Psoas muscle (tissue), 8 donors: ENCODE results near the gene MLLT3. TPM values are rescaled to one million over a fixed set of nuclear protein-coding genes. Genes with fewer than 3 reads are reported as not detected.

ENCODE experiments used
- ATAC-seq, 4 donors: fragments of 200-7000 bp; cut with Tn5 transposase; one replicate each; pipeline ENCODE4 v1.9.1; 2020; ENCODE audit warnings: moderate library complexity in 3 of 4, mild to moderate bottlenecking in 2 of 4
- DNase-seq, 2 donors: peaks; one replicate each; pipeline ENCODE4 v3.0.0-alpha.2; 2020
- H3K27ac ChIP-seq: fragments of 200-600 bp; one replicate; pipeline ENCODE4 v1.8.0; 2022
- H3K27me3 ChIP-seq, 3 donors: fragments of 200-600 bp in 1 of 3; one replicate each; pipeline versions ENCODE4 v1.6.1 to v1.8.0; 2013 to 2022; ENCODE audit warnings: low read length in 2 of 3, mild to moderate bottlenecking in 2 of 3, moderate library complexity in 1 of 3; ENCODE audit not compliant: insufficient read depth in 3 of 3
- H3K36me3 ChIP-seq, 2 donors: fragments of 200-600 bp in 1 of 2; one replicate each; pipeline versions ENCODE4 v1.6.1 to v1.8.0; 2013 to 2022; ENCODE audit warnings: low read depth in 1 of 2, mild to moderate bottlenecking in 1 of 2, moderate library complexity in 1 of 2; ENCODE audit not compliant: insufficient read depth in 1 of 2
- H3K4me1 ChIP-seq: fragments of 200-600 bp; one replicate; pipeline ENCODE4 v1.8.0; 2022
- H3K4me3 ChIP-seq: fragments of 200-600 bp; one replicate; pipeline ENCODE4 v1.8.0; 2022; ENCODE audit warnings: mild to moderate bottlenecking
- H3K9me3 ChIP-seq: fragments of 200-600 bp; one replicate; pipeline ENCODE4 v1.8.0; 2022
- CTCF ChIP-seq: fragments of 200-600 bp; IDR thresholded peaks from one replicate; pipeline ENCODE4 v1.8.0; 2022; ENCODE audit warnings: antibody characterized with exemption
- WGBS, 3 donors: extraction: QIAGEN DNeasy Blood & Tissue Kit; methylation state at CpG; one replicate each; pipeline versions ENCODE4 v1.1.6 to v1.1.7; 2013; 5-methylcytosine and 5-hydroxymethylcytosine counted together
- intact Hi-C, 2 donors: fragments of 100-400 bp; cut with DNase I; formaldehyde crosslinking; loops; one replicate each; pipeline versions ENCODE4 v1.11.0 to v1.14.2; 2022
- polyA plus RNA-seq, 3 donors: library from polyadenylated mRNA; stranded (reverse); fragments of 200-250 nt; gene quantifications; one replicate each; pipeline ENCODE4 v1.2.3, GENCODE V29; 2013
- total RNA-seq, 4 donors: library from RNA; stranded (reverse); fragmentation: NEBNext Ultra II Directional in 2 of 4; extraction: Animal tissue kit (Norgen Biotek cat#: 25700) in 2 of 4; gene quantifications; one replicate each; pipeline versions ENCODE4 v1.2.1 to v1.2.4, GENCODE V29; 2021 to 2023
- donor health status: healthy with polysubstance abuse.
- donor health status: DM: no; HTN: no; CAD: no; lungs with moderate emphysema.
- donor health status: Bipolar disorder and iron deficiency.
- donor health status: healthy.
- donor health status: DM: yes; HTN: yes; CAD: no.
- donor health status: DM: no; HTN: no; CAD: no.
- donor health status: DM: no; HTN: no; CAD: no.
- donor health status: DM: yes; HTN: yes; CAD: no.

MLLT3 gene
- total and polyA plus RNA-seq, 7 donors: 1.2 to 9.8 (median 3.3) TPM

- Histone ChIP-seq H3K27me3 (no peaks in the 10 kb centered on the region), H3K36me3 (no peaks in the 10 kb centered on the region), H3K9me3 (no peaks in the 10 kb centered on the region), H3K4me3 (no peak overlapping the region), H3K27ac (no peak overlapping the region), H3K4me1 (no peaks in the 10 kb centered on the region)
- no peak for TF ChIP-seq CTCF
- WGBS, 3 donors: 72 to 76% (median 75%) methylated on average over 4 of the region's 4 CpGs
- ATAC-seq (no peak), DNase-seq (no peak)
- intact Hi-C loops: no loop called here
These were observed 29.6 kb upstream of the MLLT3 start for GRCh38 chr9:20651939-20652338.

GRCh38 chr9:20650750-20651299 is 28.5 kb upstream of the MLLT3 start:
- DNase-seq (no peak), ATAC-seq (no peak)
- 86 to 94% (median 87%) methylated on average over 4 of the region's 4 CpGs for WGBS, 3 donors
- H3K36me3 ChIP-seq: no peaks in the 10 kb centered on the region
- no peaks in the 10 kb centered on the region for H3K27me3 ChIP-seq
- H3K27ac ChIP-seq: no peak overlapping the region
- intact Hi-C loops: no loop called here
- H3K9me3 ChIP-seq: no peaks in the 10 kb centered on the region
- H3K4me1 ChIP-seq: no peaks in the 10 kb centered on the region
- H3K4me3 ChIP-seq: no peak overlapping the region
- no peak for TF ChIP-seq CTCF

GRCh38 chr9:20650313-20650712 is 28.0 kb upstream of the MLLT3 start:
- whole genome bisulfite sequencing, 3 donors: 97 to 99% (median 98%) methylated on average over 4 of the region's 4 CpGs
- TF ChIP-seq CTCF: no peak
- Histone ChIP-seq H3K36me3 (no peaks in the 10 kb centered on the region), H3K27ac (no peak overlapping the region), H3K4me3 (no peak overlapping the region), H3K27me3 (no peaks in the 10 kb centered on the region), H3K9me3 (no peaks in the 10 kb centered on the region), H3K4me1 (no peaks in the 10 kb centered on the region)
- no peak for DNase-seq
- no peak for ATAC-seq
- intact Hi-C loops: no loop called here

GRCh38 chr9:20649381-20649780 is 27.1 kb upstream of the MLLT3 start:
- no peak for TF ChIP-seq CTCF
- H3K9me3 ChIP-seq: no peaks in the 10 kb centered on the region
- intact Hi-C loops: loop anchor here in 1 of 2 donors (5.0 kb wide), 1 partner anchor 927 kb away; no protein-coding TSS in a partner anchor
- no peak overlapping the region for H3K27ac ChIP-seq
- ATAC-seq: no peak
- no peaks in the 10 kb centered on the region for H3K27me3 ChIP-seq
- H3K4me1 ChIP-seq: no peaks in the 10 kb centered on the region
- no peak overlapping the region for H3K4me3 ChIP-seq
- no peaks in the 10 kb centered on the region for H3K36me3 ChIP-seq
- no peak for DNase-seq
- WGBS, 3 donors: 33 to 53% (median 48%) methylated on average over 1 of the region's 1 CpG

GRCh38 chr9:20646656-20647055 is 24.4 kb upstream of the MLLT3 start:
- Histone ChIP-seq H3K27me3 (no peaks in the 10 kb centered on the region), H3K4me1 (no peaks in the 10 kb centered on the region), H3K4me3 (no peak overlapping the region), H3K9me3 (no peaks in the 10 kb centered on the region), H3K36me3 (no peaks in the 10 kb centered on the region), H3K27ac (no peak overlapping the region)
- ATAC-seq (peak in 1 of 4 donors; percentile 77), DNase-seq (no peak)
- intact Hi-C loops: loop anchor here in 1 of 2 donors (5.0 kb wide), 1 partner anchor 924 kb away; no protein-coding TSS in a partner anchor
- no peak for TF ChIP-seq CTCF
- WGBS, 3 donors: 63 to 71% (median 66%) methylated on average over 4 of the region's 4 CpGs
